ENCODE measurements around the gene PRRX2.
"Not testable (repeated sequence)": the region's sequence is repeated elsewhere in the genome, so short reads cannot be mapped to it uniquely, and the experiment has no call there.

PRRX2 gene

DNA sequence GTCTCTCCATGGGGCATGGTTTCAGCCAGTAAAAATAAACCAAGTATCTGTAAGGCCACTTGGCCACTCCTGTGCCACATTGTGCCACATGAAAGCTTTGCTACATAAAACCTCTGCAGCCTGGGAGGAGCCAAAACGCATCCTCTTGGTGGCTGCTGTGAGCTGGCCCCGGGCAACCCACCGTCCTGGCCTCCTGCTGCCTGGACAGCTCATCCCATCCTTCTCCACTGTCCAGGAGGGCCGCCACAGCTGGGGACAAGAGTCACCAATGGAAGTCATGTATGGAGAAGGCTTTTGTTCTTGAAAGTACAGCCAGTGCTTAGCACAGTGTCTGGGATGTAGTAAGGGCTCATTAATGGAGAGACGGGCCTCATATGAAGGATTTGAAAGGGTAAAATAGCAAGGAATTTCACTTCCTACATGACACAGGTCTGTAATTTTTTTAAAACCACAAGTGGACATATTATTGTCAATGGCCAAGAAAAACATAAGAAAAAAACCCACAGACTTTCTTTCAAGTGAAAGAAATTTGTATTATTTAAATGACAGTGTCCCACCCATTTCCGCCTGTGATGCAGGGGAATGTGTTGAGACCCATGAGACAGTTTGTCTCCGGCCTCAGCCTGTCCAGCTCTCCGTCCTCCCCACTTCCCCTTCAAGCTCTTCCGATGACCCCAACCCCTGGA, 80.8 kb downstream of the PRRX2 start:
- Histone ChIP-seq H4K20me1 (ENCODE audit: insufficient read depth) (no peaks in the 10 kb centered on the region), H3K79me2 (ENCODE audit: insufficient read depth, low read depth) (no peaks in the 10 kb centered on the region), H3K27ac (no peak overlapping the region), H3K4me2 (no peak overlapping the region), H3K9ac (no peak overlapping the region), H3K4me3 (IDR thresholded peaks at IDR 0.05; ENCODE audit: insufficient read depth, low read depth, low read length) (no peak overlapping the region), H3K4me1 (ENCODE audit: low read depth, poor library complexity, severe bottlenecking) (no peaks in the 10 kb centered on the region), H3K36me3 (ENCODE audit: insufficient read depth) (no peaks in the 10 kb centered on the region), H3K27me3 (ENCODE audit: insufficient read depth, low read depth) (peaks cover 36% of the 10 kb centered on the region; the same call in 1 of the 2 replicates), H2AFZ (ENCODE audit: low read depth) (no peak overlapping the region)
- TF ChIP-seq CTCF (conservative IDR thresholded peaks at IDR 0.05; ENCODE audit: low read depth, low read length): no peak

GRCh38 chr9:129748249-129748648, 82.8 kb downstream of the PRRX2 start:
- Histone ChIP-seq H2AFZ (ENCODE audit: low read depth) (no peak overlapping the region), H3K9ac (no peak overlapping the region), H3K4me1 (ENCODE audit: low read depth, poor library complexity, severe bottlenecking) (peaks cover 4% of the 10 kb centered on the region), H3K27me3 (ENCODE audit: insufficient read depth, low read depth) (peaks cover 41% of the 10 kb centered on the region), H3K27ac (no peak overlapping the region), H3K36me3 (ENCODE audit: insufficient read depth) (no peaks in the 10 kb centered on the region), H3K4me2 (no peak overlapping the region), H3K79me2 (ENCODE audit: insufficient read depth, low read depth) (no peaks in the 10 kb centered on the region), H3K4me3 (IDR thresholded peaks at IDR 0.05; ENCODE audit: insufficient read depth, low read depth, low read length) (no peak overlapping the region), H4K20me1 (ENCODE audit: insufficient read depth) (no peaks in the 10 kb centered on the region)
- TF ChIP-seq CTCF (conservative IDR thresholded peaks at IDR 0.05; ENCODE audit: low read depth, low read length): no peak

DNA sequence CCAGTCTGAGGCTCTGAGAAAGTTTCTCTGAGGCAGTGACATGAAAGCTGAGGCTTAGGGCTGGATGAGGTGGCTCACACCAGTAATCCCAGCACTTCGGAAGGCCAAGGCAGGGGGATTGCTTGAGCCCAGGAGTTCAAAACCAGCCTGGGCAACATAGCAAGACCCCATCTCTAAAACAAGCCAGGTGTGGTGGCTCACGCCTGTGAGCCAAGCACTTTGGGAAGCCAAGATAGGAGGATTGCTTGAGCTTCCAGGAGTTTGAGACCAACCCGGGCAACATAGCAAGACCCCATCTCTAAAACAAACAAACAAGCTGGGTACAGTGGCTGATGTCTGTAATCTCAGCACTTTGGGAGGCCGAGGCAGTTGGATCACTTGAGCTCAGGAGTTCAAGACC, 83.6 kb downstream of the PRRX2 start:
- H3K36me3 ChIP-seq (ENCODE audit: insufficient read depth); H3K4me3 ChIP-seq (IDR thresholded peaks at IDR 0.05; ENCODE audit: insufficient read depth, low read depth, low read length); H3K79me2 ChIP-seq (ENCODE audit: insufficient read depth, low read depth); H3K4me1 ChIP-seq (ENCODE audit: low read depth, poor library complexity, severe bottlenecking); H3K27ac ChIP-seq; H3K9ac ChIP-seq; H2AFZ ChIP-seq (ENCODE audit: low read depth); H3K4me2 ChIP-seq; H4K20me1 ChIP-seq (ENCODE audit: insufficient read depth): not testable (repeated sequence)
- H3K27me3 ChIP-seq (ENCODE audit: insufficient read depth, low read depth): peaks cover 43% of the 10 kb centered on the region

DNA sequence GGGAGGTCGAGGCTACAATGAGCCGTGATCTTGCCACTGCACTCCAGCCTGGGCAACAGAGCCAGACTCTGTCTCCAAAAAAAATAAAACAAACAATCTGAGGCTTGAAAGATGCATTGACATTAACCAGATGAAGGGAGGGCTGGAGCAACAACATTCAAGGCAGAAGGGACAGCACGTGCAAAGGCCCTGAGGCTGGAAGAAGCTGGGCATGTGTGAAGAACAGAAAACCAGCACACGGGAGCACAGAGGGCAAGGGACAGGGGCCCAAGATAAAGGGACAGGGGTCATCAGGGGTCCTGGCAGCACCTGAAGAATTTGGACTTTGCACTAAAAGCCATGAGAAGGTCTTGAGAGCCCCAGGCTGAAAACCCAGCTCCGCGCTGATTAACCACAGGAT, 84.1 kb downstream of the PRRX2 start:
- Histone ChIP-seq H3K9ac (no peak overlapping the region), H3K27ac (no peak overlapping the region)

More for the DNA sequence above, 84.1 kb downstream of the PRRX2 start:
- TF ChIP-seq CTCF (conservative IDR thresholded peaks at IDR 0.05; ENCODE audit: low read depth, low read length): no peak
- no peak overlapping the region for H3K4me3 ChIP-seq (IDR thresholded peaks at IDR 0.05; ENCODE audit: insufficient read depth, low read depth, low read length)
- no peaks in the 10 kb centered on the region for H4K20me1 ChIP-seq (ENCODE audit: insufficient read depth)
- peaks cover 4% of the 10 kb centered on the region for H3K4me1 ChIP-seq (ENCODE audit: low read depth, poor library complexity, severe bottlenecking)
- H3K27me3 ChIP-seq (ENCODE audit: insufficient read depth, low read depth): peaks cover 46% of the 10 kb centered on the region
- no peaks in the 10 kb centered on the region for H3K79me2 ChIP-seq (ENCODE audit: insufficient read depth, low read depth)
- no peaks in the 10 kb centered on the region for H3K36me3 ChIP-seq (ENCODE audit: insufficient read depth)
- no peak overlapping the region for H2AFZ ChIP-seq (ENCODE audit: low read depth)
- no peak overlapping the region for H3K4me2 ChIP-seq

All from KMS-11 (cell line).